GM06990 (cell line): ENCODE data around the gene LTBP2.

Experiments
- DNase-seq: peaks from one replicate; pipeline ENCODE4 v3.0.0-alpha.2; 2011; ENCODE audit not compliant: insufficient read length; ENCODE audit errors: extremely low read depth
- H3K27me3 ChIP-seq: replicated peaks from 2 replicates; pipeline ENCODE4 v1.6.0; 2011; ENCODE audit warnings: low read length; ENCODE audit not compliant: control insufficient read depth, insufficient read depth
- H3K36me3 ChIP-seq: 2 replicates; pipeline ENCODE4 v1.5.1; 2011; ENCODE audit warnings: low read length; ENCODE audit not compliant: control insufficient read depth, insufficient read depth
- H3K4me3 ChIP-seq: replicated peaks from 2 replicates; pipeline ENCODE4 v1.5.1; 2011; ENCODE audit warnings: low read depth, mild to moderate bottlenecking, control low read depth, low read length
- TF ChIP-seq, protein P1 (sequence below): IDR thresholded peaks from 2 replicates; pipeline ENCODE4 v1.5.1; 2011; ENCODE audit warnings: low read length, control low read depth, mild to moderate bottlenecking, inconsistent platforms; ENCODE audit not compliant: insufficient read depth, poor library complexity, severe bottlenecking

Gene LTBP2

DNA sequence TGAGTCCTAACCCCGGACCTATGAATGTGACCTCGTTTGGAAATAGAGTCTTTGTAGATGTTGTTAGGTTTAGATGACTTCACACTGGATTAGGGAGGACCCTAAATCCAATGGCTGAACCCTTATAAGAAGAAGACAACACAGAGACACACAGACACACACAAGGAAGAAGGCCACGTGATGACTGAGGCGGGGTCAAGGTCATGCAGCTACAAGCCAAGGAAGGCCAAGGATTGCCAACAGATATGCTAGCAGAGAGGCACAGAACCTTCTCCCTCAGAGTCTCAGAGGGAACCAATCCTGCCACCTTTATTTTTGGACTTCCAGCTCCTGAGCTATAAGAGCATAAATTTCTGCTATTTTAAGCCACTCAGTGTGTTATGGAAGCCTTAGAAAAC is 31.8 kb downstream of the LTBP2 start:
- Histone ChIP-seq H3K4me3 (no peak overlapping the region), H3K36me3 (no peaks in the 10 kb centered on the region), H3K27me3 (no peaks in the 10 kb centered on the region; the same call in 1 of the 2 replicates)
- no peak for DNase-seq
- TF ChIP-seq, protein P1, sequence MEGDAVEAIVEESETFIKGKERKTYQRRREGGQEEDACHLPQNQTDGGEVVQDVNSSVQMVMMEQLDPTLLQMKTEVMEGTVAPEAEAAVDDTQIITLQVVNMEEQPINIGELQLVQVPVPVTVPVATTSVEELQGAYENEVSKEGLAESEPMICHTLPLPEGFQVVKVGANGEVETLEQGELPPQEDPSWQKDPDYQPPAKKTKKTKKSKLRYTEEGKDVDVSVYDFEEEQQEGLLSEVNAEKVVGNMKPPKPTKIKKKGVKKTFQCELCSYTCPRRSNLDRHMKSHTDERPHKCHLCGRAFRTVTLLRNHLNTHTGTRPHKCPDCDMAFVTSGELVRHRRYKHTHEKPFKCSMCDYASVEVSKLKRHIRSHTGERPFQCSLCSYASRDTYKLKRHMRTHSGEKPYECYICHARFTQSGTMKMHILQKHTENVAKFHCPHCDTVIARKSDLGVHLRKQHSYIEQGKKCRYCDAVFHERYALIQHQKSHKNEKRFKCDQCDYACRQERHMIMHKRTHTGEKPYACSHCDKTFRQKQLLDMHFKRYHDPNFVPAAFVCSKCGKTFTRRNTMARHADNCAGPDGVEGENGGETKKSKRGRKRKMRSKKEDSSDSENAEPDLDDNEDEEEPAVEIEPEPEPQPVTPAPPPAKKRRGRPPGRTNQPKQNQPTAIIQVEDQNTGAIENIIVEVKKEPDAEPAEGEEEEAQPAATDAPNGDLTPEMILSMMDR: no peak

DNA sequence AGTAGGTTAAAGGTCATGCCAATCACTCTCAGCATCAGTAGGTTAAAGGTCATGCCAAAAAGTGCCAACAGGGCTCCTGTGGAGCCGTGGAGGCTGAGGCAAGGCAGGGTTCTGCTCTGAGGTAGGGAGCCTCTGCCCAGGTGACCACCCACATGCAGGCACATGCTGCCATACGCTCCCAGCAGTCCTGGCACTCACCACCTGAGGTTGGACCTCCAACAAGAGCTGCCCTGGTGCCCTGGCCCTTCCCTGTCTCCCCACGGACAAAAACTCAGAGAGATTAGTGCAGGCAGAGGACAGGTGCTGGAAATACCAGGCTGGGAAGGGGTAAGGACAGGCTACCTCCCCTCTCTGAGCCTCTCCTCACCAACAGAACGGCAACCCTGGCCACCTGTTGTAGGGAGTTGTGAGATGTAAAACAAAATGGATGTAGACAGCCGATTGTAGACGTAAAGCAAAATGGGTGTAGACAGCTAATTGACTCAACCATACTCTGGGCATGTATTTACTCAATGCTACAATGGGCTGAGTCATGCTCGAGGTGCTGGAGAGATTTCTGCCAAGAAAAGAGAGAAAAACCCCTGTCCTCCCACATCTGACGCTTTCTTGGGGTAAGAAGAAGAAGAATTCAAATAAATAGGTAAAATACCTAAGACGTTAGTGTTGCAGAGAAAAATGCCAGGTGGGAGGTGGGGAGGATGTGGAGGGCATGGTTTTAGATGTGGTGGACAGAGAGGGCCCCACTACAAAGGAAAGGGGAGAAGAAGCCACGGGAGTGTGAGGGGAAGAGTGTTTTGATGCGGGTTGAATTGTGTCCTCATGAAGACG is 32.4 kb downstream of the LTBP2 start:
- H3K36me3 ChIP-seq: no peaks in the 10 kb centered on the region
- TF ChIP-seq, protein P1: no peak
- no peak overlapping the region for H3K4me3 ChIP-seq
- no peak for DNase-seq
- H3K27me3 ChIP-seq: no peaks in the 10 kb centered on the region; the same call in 1 of the 2 replicates

GRCh38 chr14:74578479-74578878 is 33.6 kb downstream of the LTBP2 start:
- TF ChIP-seq, protein P1: no peak
- no peak overlapping the region for H3K4me3 ChIP-seq
- no peaks in the 10 kb centered on the region for H3K36me3 ChIP-seq
- H3K27me3 ChIP-seq: no peaks in the 10 kb centered on the region
- DNase-seq: no peak

GRCh38 chr14:74577948-74578275 is 34.1 kb downstream of the LTBP2 start:
- H3K4me3 ChIP-seq: no peak overlapping the region
- no peaks in the 10 kb centered on the region for H3K36me3 ChIP-seq
- DNase-seq: no peak
- TF ChIP-seq, protein P1: no peak
- H3K27me3 ChIP-seq: no peaks in the 10 kb centered on the region

- DNase-seq: no peak
- Histone ChIP-seq H3K27me3 (no peaks in the 10 kb centered on the region), H3K4me3 (no peak overlapping the region), H3K36me3 (no peaks in the 10 kb centered on the region)
- TF ChIP-seq, protein P1: no peak
Measured at GRCh38 chr14:74577247-74577947, 34.6 kb downstream of the LTBP2 start.

DNA sequence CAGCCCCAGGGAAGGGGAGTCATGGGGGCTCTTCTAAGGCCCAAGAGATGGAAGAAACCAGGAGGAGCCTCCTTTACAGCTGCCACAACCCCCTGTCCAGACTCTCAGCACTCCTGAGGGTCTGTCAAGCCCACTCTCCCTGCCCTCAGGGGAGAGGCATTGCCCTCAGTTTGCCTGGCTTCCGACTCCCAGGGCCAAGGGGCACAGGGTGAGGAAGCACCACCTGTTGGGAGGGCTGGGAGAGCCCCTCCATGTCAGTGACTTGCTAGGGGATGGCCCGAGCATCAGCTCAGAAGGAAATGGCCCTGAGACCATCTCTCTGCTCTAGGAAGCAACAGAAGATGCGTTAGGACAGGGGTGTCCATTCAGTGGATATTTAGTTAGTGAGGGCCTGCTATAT is 36.1 kb downstream of the LTBP2 start:
- H3K4me3 ChIP-seq: no peak overlapping the region
- H3K36me3 ChIP-seq: no peaks in the 10 kb centered on the region
- H3K27me3 ChIP-seq: no peaks in the 10 kb centered on the region
- TF ChIP-seq, protein P1: no peak
- no peak for DNase-seq
